PC-9 (cell line): ENCODE data around the gene ANP32B.

Experiments
- EZH2 ChIP-seq: fragments of 200-600 bp; sonication (generic); IDR thresholded peaks from 2 replicates; pipeline ENCODE4 v1.8.0; 2017; ENCODE audit warnings: antibody characterized with exemption, low read depth
- TF ChIP-seq, protein P1 (sequence below): fragments of 200-600 bp; sonication (generic); conservative IDR thresholded peaks from 2 replicates; pipeline ENCODE4 v1.6.1; 2017; ENCODE audit warnings: mixed run types, antibody characterized with exemption, mild to moderate bottlenecking, moderate library complexity

- TF ChIP-seq, protein P1, sequence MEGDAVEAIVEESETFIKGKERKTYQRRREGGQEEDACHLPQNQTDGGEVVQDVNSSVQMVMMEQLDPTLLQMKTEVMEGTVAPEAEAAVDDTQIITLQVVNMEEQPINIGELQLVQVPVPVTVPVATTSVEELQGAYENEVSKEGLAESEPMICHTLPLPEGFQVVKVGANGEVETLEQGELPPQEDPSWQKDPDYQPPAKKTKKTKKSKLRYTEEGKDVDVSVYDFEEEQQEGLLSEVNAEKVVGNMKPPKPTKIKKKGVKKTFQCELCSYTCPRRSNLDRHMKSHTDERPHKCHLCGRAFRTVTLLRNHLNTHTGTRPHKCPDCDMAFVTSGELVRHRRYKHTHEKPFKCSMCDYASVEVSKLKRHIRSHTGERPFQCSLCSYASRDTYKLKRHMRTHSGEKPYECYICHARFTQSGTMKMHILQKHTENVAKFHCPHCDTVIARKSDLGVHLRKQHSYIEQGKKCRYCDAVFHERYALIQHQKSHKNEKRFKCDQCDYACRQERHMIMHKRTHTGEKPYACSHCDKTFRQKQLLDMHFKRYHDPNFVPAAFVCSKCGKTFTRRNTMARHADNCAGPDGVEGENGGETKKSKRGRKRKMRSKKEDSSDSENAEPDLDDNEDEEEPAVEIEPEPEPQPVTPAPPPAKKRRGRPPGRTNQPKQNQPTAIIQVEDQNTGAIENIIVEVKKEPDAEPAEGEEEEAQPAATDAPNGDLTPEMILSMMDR = no peak
- no peak for TF ChIP-seq EZH2
Measured at GRCh38 chr9:98056269-98057137, 73.4 kb downstream of the ANP32B start, which contains the start of gene NANS.
